Measurements from ENCODE around the gene PPP1R3E. TPM values are rescaled to one million over a fixed set of nuclear protein-coding genes. Genes with fewer than 3 reads are reported as not detected.

PPP1R3E gene
- total RNA-seq, 1 experiment from 2014 or later, result 3.9 TPM

- H3K4ac ChIP-seq (ENCODE audit: low read depth, low read length), result no peak overlapping the region
- H3K9me3 ChIP-seq (ENCODE audit: control insufficient read depth, low read depth, low read length), result no peaks in the 10 kb centered on the region
- no peaks in the 10 kb centered on the region for H4K20me1 ChIP-seq (ENCODE audit: control insufficient read depth, insufficient read depth, insufficient read length)
- H2BK120ac ChIP-seq (ENCODE audit: low read depth, low read length, poor library complexity, severe bottlenecking), result no peak overlapping the region
- WGBS (ENCODE audit: extremely low coverage, insufficient read length, low lambda C conversion rate), result no CpG with 5 or more reads among the region's 10 CpGs
- no peak overlapping the region for H3K14ac ChIP-seq (ENCODE audit: insufficient read depth, low read length)
- Mint-ChIP-seq H3K4me3 (peak overlapping the region; percentile 84 to 89), H3K9me3 (no peaks in the 10 kb centered on the region; a peak in 1 of 5 replicates), H3K27ac (no peak overlapping the region), H3K4me1 (peaks cover 10 to 18% of the 10 kb centered on the region in 2 experiments), H3K36me3 (ENCODE audit: insufficient read depth in 1 of 3, low read depth in 3 of 3) (peaks cover 0 to 10% (median 0%) of the 10 kb centered on the region in 3 experiments; a peak in 1 of 7 replicates), H3K27me3 (ENCODE audit: low read depth) (peaks cover 76% of the 10 kb centered on the region)
- H3K23me2 ChIP-seq (ENCODE audit: insufficient read length, low read depth, low read length, poor library complexity, severe bottlenecking), result peaks cover 17% of the 10 kb centered on the region
- H2AFZ ChIP-seq (ENCODE audit: low read length), result no peak overlapping the region
- no peak overlapping the region for H2BK5ac ChIP-seq (ENCODE audit: insufficient read length, low read length)
- no peaks in the 10 kb centered on the region for H3K79me1 ChIP-seq (ENCODE audit: insufficient read depth, low read depth, low read length, poor library complexity, severe bottlenecking)
- no peak overlapping the region for H3T11ph ChIP-seq (ENCODE audit: low read length)
- no peak overlapping the region for H4K5ac ChIP-seq (ENCODE audit: insufficient read length, low read depth, low read length)
- no peak overlapping the region for H3K18ac ChIP-seq (ENCODE audit: insufficient read length, low read depth, low read length)
- H2AK5ac ChIP-seq (ENCODE audit: insufficient read length, low read length), result no peak overlapping the region
- H3K4me1 ChIP-seq (ENCODE audit: insufficient read depth, low read length), result no peaks in the 10 kb centered on the region
- no peak overlapping the region for H3K23ac ChIP-seq (ENCODE audit: insufficient read length, low read depth, low read length)
- H4K8ac ChIP-seq (replicated peaks; ENCODE audit: insufficient read length, low read depth, low read length), result no peak overlapping the region
- no peak for DNase-seq
- H3K27ac ChIP-seq (ENCODE audit: insufficient read length, low read depth, low read length), result no peak overlapping the region
- no peak overlapping the region for H4K91ac ChIP-seq (ENCODE audit: insufficient read length, low read depth, low read length)
- H2BK20ac ChIP-seq (ENCODE audit: low read depth, low read length, poor library complexity, severe bottlenecking), result no peak overlapping the region
- H3K79me2 ChIP-seq (ENCODE audit: insufficient read depth, low read length), result no peaks in the 10 kb centered on the region
- H2BK15ac ChIP-seq (ENCODE audit: low read depth, low read length), result no peak overlapping the region
- H2BK12ac ChIP-seq (ENCODE audit: insufficient read length, low read depth, low read length), result no peak overlapping the region
- peaks cover 25% of the 10 kb centered on the region for H3K27me3 ChIP-seq (ENCODE audit: insufficient read depth, low read length)
- TF ChIP-seq CTCF (conservative IDR thresholded peaks at IDR 0.05), result no peak
- H3K56ac ChIP-seq (ENCODE audit: insufficient read length, low read depth, low read length), result no peak overlapping the region
- peak overlapping the region; percentile 21 for H3K9ac ChIP-seq (ENCODE audit: extremely low read depth, insufficient read length, low read length)
- peak overlapping the region; percentile 84 for H3K4me2 ChIP-seq (ENCODE audit: insufficient read depth, insufficient read length, low read length)
Observed at GRCh38 chr14:23299986-23300686, 2.5 kb downstream of the PPP1R3E start.

Measured in H9 (cell line).